Fibroblast of the aortic adventitia (primary cell): ENCODE data around the gene ITGA11. TPM values are rescaled to one million over a fixed set of nuclear protein-coding genes. Genes with fewer than 3 reads are reported as not detected.

Experiments
- DNase-seq: peaks from one replicate; pipeline ENCODE4 v3.0.0-alpha.2; 2010; ENCODE audit warnings: low read depth
- H3K4me3 ChIP-seq: 2 replicates; pipeline ENCODE4 v1.5.1; 2011; ENCODE audit warnings: low read depth, mild to moderate bottlenecking, control low read depth, low read length, moderate library complexity
- total RNA-seq: library from RNA; depleted of rRNA; stranded (reverse); fragments of >200 nt; gene quantifications from 2 replicates; pipeline ENCODE4 v1.2.3, GENCODE V29; 2012; ENCODE audit warnings: low replicate concordance
- TF ChIP-seq, protein P1 (sequence below): IDR thresholded peaks from 2 replicates; pipeline ENCODE4 v1.5.1; 2011; ENCODE audit warnings: mild to moderate bottlenecking, low read length, control low read depth, inconsistent platforms; ENCODE audit not compliant: insufficient read depth

Gene ITGA11
- total RNA-seq, 1 donor: 81.1 TPM

DNA sequence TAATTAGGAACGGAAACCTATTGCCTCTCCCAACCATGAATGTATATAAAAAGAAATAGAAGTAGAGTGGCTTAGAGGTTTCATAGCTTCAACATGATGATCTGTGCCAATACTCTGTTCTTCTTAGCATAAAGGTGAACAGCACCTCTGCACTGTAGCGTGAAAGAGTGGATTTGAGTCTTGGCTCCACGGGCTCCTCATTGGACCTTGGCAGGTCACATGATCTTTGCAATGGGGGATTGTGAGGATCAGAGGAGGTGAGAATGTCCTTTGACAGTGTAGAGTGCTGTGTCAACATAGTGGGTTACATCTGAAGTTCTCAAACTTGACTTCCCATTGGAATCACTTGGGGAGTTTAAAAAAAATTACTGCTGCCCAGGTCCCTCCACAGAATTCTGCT lies 103.0 kb downstream of the ITGA11 start:
- DNase-seq: no peak
- TF ChIP-seq, protein P1, sequence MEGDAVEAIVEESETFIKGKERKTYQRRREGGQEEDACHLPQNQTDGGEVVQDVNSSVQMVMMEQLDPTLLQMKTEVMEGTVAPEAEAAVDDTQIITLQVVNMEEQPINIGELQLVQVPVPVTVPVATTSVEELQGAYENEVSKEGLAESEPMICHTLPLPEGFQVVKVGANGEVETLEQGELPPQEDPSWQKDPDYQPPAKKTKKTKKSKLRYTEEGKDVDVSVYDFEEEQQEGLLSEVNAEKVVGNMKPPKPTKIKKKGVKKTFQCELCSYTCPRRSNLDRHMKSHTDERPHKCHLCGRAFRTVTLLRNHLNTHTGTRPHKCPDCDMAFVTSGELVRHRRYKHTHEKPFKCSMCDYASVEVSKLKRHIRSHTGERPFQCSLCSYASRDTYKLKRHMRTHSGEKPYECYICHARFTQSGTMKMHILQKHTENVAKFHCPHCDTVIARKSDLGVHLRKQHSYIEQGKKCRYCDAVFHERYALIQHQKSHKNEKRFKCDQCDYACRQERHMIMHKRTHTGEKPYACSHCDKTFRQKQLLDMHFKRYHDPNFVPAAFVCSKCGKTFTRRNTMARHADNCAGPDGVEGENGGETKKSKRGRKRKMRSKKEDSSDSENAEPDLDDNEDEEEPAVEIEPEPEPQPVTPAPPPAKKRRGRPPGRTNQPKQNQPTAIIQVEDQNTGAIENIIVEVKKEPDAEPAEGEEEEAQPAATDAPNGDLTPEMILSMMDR: no peak
- H3K4me3 ChIP-seq: no peak overlapping the region

DNA sequence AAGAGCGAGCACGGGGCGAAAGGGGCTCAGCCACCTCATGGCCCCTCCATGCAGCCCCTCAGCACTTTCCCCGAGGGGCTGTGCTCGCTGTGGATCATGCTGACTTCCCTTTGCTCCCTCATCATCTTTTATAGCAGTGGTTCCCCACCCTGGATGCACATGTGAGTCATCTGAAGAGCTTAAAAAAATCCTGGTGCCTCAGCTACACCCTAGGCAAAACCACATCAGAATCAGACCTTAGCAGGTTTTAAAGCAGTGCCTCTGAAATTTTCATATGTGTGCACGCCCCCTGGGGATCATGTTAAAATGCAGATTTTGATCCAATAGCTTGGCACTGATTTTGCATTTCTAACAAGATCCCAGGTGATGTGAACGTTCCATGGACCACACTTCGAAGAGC lies 103.5 kb downstream of the ITGA11 start:
- no peak overlapping the region for H3K4me3 ChIP-seq
- TF ChIP-seq, protein P1: no peak
- DNase-seq: peak; percentile 10

DNA sequence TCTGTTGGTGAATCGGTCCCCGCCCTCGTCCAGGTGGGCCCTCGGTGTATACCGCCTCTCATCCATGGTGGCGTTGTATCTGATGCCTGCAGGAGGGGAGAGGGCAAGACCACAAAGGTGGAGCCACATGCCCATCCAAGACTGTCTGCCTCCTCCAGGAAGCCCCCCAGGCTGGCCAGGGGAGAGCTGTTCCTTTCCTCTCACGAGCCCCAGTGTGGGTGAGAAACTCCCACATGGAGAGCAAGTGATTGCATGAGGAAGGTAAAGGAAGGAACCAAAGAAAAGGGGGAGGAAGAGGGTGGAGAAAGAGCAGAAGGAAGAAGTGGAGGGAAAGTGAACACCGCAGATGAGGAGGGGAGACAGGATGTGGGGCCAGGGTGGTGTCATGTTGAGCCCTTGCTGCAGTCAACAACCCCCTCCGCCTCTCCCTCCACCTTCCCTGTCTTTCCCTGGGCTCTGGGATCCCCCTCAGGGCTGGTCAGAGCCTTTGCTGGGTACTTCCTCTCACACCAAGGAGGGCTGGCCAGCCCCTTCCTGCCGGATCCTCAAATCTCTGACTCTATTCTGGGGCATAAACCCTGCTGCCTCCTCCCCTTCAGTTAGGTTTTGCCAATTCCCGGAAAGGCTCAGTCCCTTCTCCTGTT lies 105.1 kb downstream of the ITGA11 start:
- H3K4me3 ChIP-seq: no peak overlapping the region
- TF ChIP-seq, protein P1: no peak
- DNase-seq: no peak

DNA sequence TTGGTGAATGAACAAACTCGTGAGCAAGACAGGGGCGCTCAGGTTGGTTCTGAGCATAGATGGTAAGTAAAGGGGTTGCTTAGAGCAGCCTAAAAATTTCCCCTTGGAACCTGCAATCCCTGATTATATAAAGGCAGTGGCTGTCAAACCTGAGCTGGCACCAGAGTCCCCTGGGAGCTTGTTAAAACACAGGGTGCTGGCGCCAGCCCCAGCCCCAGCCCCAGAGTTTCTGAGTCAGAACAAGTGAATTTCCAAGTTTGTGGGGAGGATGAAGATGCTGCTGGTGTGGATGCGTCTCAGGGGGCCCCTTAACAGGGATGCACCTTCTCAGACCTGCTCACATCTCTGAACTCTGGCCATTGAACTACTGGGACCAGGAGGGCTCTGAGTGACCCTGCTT lies 106.2 kb downstream of the ITGA11 start:
- TF ChIP-seq, protein P1: no peak
- no peak for DNase-seq
- H3K4me3 ChIP-seq: no peak overlapping the region

DNA sequence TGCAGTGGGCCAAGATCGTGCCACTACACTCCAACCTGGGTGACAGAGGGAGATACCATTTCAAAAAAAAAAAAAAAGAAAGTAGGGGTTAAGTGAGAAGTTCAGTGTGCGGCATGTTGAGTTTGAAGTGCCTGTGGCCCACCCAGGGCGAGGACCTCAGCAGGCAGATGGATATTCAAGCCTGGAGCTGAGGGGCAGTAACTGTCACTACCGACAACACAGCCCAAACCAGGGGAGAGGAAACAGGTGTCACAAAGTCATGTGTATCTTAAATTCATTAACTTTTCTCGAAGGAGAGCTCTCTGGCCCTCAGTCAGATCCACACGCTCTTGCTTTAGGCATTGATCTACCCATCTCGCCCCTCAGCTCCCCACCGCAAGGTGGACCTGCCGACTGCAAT lies 109.2 kb downstream of the ITGA11 start:
- TF ChIP-seq, protein P1: no peak
- no peak for DNase-seq

DNA sequence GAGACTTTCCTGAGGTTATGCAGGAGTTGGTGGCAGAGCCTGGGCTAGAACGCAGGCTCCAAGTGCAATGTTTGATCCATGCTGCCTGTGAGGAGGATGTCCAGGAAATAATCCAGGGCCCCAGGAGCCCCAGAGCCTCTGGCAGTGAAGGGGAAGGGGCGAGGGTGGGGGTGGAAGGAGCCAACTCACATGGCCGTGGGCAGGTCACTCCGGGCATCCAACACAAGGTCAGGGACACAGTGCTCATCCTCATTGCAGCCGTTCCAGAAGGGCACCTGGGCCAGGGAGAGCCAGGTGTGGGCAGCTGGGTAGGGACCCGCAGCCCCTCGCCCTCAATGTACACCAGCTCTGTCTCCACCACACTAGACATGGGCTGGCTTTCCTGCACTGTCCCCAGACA lies 110.7 kb downstream of the ITGA11 start:
- DNase-seq: no peak
- TF ChIP-seq, protein P1: no peak
- H3K4me3 ChIP-seq: no peak overlapping the region

More for the DNA sequence above, 109.2 kb downstream of the ITGA11 start:
- no peak overlapping the region for H3K4me3 ChIP-seq

DNA sequence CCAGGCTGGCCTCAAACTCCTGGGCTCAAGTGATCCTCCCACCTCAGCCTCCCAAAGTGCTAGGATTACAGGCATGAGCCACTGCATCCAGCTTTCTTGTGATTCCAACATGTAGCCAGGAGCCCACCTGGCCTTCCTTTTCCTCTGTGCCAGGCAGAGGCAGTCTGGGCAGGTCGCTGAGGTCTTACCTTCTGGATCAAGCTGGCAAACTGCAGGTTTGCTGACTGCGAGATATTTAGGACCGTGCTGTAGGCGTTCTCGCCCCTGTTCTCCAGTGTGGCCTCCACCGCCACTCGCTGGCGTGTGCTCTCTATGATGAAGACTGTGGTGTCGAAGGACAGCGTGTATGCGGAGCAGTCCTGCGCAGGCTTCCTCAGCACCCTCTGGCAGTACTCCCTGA lies 112.0 kb downstream of the ITGA11 start:
- DNase-seq: no peak
- TF ChIP-seq, protein P1: no peak
- H3K4me3 ChIP-seq: no peak overlapping the region
